ENCODE results near the gene CDSN. TPM values are rescaled to one million over a fixed set of nuclear protein-coding genes. Genes with fewer than 3 reads are reported as not detected.

CDSN gene
- total and polyA plus RNA-seq, 11 donors, result 0.15 to 0.56 TPM; not detected in 9

DNA sequence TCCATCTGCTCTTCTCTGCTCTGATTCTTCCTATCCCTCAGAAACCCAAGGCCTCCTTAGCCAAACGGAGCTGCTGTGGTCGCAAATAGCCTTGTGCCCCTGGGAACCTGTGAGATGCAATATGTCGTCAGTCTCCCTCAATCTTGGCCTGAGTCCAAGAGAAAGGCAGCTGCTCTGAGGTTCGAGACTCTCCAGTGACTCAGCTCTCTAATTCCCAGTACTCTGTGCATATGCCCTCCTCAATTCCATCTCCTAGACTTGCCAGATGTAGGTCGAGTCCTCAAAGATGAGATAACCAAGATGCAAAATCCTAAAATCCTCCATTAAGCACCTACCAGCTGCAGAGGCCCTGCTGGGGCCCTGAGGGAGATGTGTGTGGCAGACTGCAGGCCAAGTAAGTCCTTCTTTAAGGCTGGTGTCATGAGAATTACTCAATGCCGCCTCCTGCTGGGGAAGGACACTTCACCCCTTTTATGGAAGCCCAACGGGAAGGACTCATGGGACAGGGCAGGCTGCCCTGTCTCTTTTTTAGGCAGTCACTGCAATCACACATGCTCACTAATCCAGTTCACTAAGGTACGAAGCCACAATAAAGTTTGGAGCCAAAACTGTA is 36.4 kb downstream of the CDSN start:
- no peak overlapping the region for H3K4me3 ChIP-seq
- TF ChIP-seq, protein P1, sequence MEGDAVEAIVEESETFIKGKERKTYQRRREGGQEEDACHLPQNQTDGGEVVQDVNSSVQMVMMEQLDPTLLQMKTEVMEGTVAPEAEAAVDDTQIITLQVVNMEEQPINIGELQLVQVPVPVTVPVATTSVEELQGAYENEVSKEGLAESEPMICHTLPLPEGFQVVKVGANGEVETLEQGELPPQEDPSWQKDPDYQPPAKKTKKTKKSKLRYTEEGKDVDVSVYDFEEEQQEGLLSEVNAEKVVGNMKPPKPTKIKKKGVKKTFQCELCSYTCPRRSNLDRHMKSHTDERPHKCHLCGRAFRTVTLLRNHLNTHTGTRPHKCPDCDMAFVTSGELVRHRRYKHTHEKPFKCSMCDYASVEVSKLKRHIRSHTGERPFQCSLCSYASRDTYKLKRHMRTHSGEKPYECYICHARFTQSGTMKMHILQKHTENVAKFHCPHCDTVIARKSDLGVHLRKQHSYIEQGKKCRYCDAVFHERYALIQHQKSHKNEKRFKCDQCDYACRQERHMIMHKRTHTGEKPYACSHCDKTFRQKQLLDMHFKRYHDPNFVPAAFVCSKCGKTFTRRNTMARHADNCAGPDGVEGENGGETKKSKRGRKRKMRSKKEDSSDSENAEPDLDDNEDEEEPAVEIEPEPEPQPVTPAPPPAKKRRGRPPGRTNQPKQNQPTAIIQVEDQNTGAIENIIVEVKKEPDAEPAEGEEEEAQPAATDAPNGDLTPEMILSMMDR (IDR thresholded peaks at IDR 0.05), result peak in 7 of 12 donors; percentile 27 to 52 (median 43)
- no peak for TF ChIP-seq POLR2A (IDR thresholded peaks at IDR 0.05)
- no peaks in the 10 kb centered on the region for H3K9me3 ChIP-seq
- peaks cover 0 to 6% (median 0%) of the 10 kb centered on the region in 9 donors for H3K27me3 ChIP-seq
- DNase-seq (peak in 4 of 5 donors; percentile 34 to 57 (median 53)), ATAC-seq (peak; percentile 47 to 66 (median 56))
- intact Hi-C loops (cut with DNase I), result loop anchor here in 8 of 10 donors (5.0 to 10.0 kb wide), 6 partner anchors 167 to 402 kb away; partner anchors contain the start of genes PPP1R18 (in 2 of the 8), FLOT1 (in 1 of the 8), IER3 (in 1 of the 8) and TUBB (in 1 of the 8)
- H3K36me3 ChIP-seq, result no peaks in the 10 kb centered on the region
- WGBS, 4 donors, result 28 to 45% (median 40%) methylated on average over 8 of the region's 8 CpGs
- peaks cover 0 to 23% (median 11%) of the 10 kb centered on the region in 12 donors for H3K4me1 ChIP-seq
- peak overlapping the region in 1 of 12 donors; percentile 17 for H3K27ac ChIP-seq

DNA sequence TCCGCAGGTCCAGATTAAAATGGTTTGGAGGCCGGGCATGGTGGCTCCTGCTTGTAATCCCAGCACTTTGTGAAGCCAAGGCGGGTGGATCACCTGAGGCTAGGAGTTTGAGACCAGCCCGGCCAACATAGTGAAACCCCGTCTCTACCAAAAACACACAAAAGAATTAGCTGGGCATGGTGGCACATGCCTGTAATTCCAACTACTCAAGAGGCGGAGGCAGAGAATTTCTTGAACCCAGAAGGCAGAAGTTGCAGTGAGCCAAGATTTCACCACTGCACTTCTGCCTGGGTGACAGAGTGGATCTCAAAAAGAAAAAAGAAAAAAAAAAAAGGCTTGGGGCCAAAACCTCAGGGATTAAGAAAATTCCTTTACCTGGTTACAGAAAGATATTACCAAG is 38.4 kb downstream of the CDSN start:
- no peak for DNase-seq
- Histone ChIP-seq H3K27ac (no peak overlapping the region), H3K27me3 (peaks cover 0 to under 1% (median 0%) of the 10 kb centered on the region in 9 donors), H3K9me3 (no peaks in the 10 kb centered on the region), H3K4me1 (peaks cover 0 to 19% (median 5%) of the 10 kb centered on the region in 12 donors), H3K36me3 (no peaks in the 10 kb centered on the region), H3K4me3 (no peak overlapping the region)
- no peak for ATAC-seq
- 81 to 91% (median 86%) methylated on average over 6 of the region's 6 CpGs for WGBS, 4 donors
- intact Hi-C loops (cut with DNase I), result loop anchor here in 8 of 10 donors (5.0 to 10.0 kb wide), 6 partner anchors 165 to 400 kb away; partner anchors contain the start of genes PPP1R18 (in 2 of the 8), FLOT1 (in 1 of the 8), IER3 (in 1 of the 8) and TUBB (in 1 of the 8)
- TF ChIP-seq, protein P1 (IDR thresholded peaks at IDR 0.05), result no peak
- TF ChIP-seq POLR2A (IDR thresholded peaks at IDR 0.05), result no peak

DNA sequence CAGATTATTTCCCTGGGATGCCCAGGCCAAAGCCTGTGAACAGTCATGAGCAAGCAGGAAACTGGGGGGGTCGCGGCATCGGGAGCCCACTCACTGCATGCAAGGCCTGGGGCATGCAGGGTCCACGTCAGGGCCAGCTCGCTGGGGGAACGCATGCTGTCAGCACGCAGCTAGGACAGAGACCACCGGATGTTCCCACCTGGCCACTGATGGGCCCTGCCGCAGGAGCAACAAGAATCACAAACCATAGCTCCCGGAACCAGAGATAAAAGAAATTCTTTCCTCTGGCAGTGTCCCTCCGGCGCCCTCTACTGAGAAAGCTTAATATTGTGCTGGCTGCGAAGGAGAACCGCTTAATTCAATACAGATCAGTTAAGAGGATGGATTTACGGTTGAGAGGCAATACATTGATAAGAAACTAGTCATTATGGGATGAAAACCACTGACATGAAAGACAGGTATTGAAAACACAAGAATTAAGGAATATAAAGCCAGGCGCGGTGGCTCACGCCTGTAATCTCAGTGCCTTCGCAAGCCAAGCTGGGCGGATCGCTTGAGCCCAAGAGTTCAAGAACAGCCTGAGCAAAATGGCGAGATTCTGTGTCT is 40.5 kb downstream of the CDSN start:
- peak overlapping the region in 9 of 12 donors; percentile 13 to 49 (median 29) for H3K4me3 ChIP-seq
- no peaks in the 10 kb centered on the region for H3K36me3 ChIP-seq
- DNase-seq, result peak in 4 of 5 donors; percentile 42 to 59 (median 52)
- WGBS, 4 donors, result 19 to 23% (median 22%) methylated on average over 19 to 22 of the region's 22 CpGs
- intact Hi-C loops (cut with DNase I), result loop anchor here in 9 of 10 donors (5.0 to 10.0 kb wide), 6 partner anchors 162 to 397 kb away; partner anchors contain the start of genes FLOT1 (in 2 of the 9), IER3 (in 2 of the 9), PPP1R18 (in 2 of the 9) and TUBB (in 1 of the 9)
- H3K4me1 ChIP-seq, result peaks cover 0 to 19% (median 4%) of the 10 kb centered on the region in 12 donors
- no peaks in the 10 kb centered on the region for H3K9me3 ChIP-seq
- H3K27ac ChIP-seq, result no peak overlapping the region
- H3K27me3 ChIP-seq, result no peaks in the 10 kb centered on the region
- TF ChIP-seq, protein P1 (IDR thresholded peaks at IDR 0.05), result peak; percentile 63 to 92 (median 78)
- TF ChIP-seq POLR2A (IDR thresholded peaks at IDR 0.05), result no peak
- peak in 3 of 4 donors; percentile 66 to 75 (median 69) for ATAC-seq

DNA sequence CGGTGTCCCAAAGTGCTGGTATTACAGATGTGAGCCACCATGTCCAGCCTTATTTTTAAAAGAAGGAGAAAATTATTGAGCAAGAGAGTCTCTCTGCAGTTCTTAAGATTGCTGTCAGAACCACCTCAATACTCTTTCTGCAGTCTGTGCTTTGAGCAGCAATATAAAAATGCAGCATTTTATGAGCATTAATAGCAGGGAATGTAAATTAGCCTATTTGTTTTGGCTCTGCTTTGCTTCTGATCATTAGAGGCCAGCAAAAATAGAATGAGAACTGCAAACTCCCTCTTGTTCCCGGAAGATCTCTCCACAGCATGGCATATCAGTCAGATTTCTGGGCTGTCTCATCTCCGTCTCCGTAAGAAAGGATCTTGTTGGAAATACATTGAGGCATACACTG is 43.6 kb downstream of the CDSN start:
- WGBS, 4 donors, result 71 to 87% (median 85%) methylated on average over 4 of the region's 4 CpGs
- H3K36me3 ChIP-seq, result no peaks in the 10 kb centered on the region
- no peak overlapping the region for H3K27ac ChIP-seq
- no peak overlapping the region for H3K4me3 ChIP-seq
- no peaks in the 10 kb centered on the region for H3K9me3 ChIP-seq
- no peaks in the 10 kb centered on the region for H3K27me3 ChIP-seq
- intact Hi-C loops (cut with DNase I), result loop anchor here in 2 of 10 donors (5.0 to 10.0 kb wide), 2 partner anchors 159 to 332 kb away; partner anchors contain the start of genes FLOT1 (in 1 of the 2) and IER3 (in 1 of the 2)
- TF ChIP-seq, protein P1 (IDR thresholded peaks at IDR 0.05), result no peak
- TF ChIP-seq POLR2A (IDR thresholded peaks at IDR 0.05), result no peak
- no peak for ATAC-seq
- H3K4me1 ChIP-seq, result peaks cover 0 to 14% (median 5%) of the 10 kb centered on the region in 12 donors
- no peak for DNase-seq

Data from heart left ventricle (tissue), 16 donors.